Cardiac septum (tissue), 1 donor: ENCODE results near the gene STAMBP. TPM values are rescaled to one million over a fixed set of nuclear protein-coding genes. Genes with fewer than 3 reads are reported as not detected.
"Not testable (repeated sequence)": the region's sequence is repeated elsewhere in the genome, so short reads cannot be mapped to it uniquely, and the experiment has no call there.

ENCODE experiments used
- DNase-seq: peaks from one replicate; pipeline ENCODE4 v3.0.0-alpha.2; 2020; ENCODE audit warnings: low spot score
- intact Hi-C: fragments of 100-400 bp; cut with DNase I; formaldehyde crosslinking; loops from one replicate; pipeline ENCODE4 v1.14.0; 2022
- total RNA-seq: library from RNA; stranded (reverse); fragmentation: NEBNext Ultra II Directional; extraction: Animal tissue kit (Norgen Biotek cat#: 25700); gene quantifications from one replicate; pipeline ENCODE4 v1.2.1, GENCODE V29; 2021
- donor health status: DM: no; HTN: no; CAD: no.

Gene STAMBP
- total RNA-seq, 1 donor from 2014 or later = 37.4 TPM

GRCh38 chr2:73870084-73870483, 41.3 kb downstream of the STAMBP start:
- DNase-seq = peak; percentile 86
- intact Hi-C loops = no loop called here

DNA sequence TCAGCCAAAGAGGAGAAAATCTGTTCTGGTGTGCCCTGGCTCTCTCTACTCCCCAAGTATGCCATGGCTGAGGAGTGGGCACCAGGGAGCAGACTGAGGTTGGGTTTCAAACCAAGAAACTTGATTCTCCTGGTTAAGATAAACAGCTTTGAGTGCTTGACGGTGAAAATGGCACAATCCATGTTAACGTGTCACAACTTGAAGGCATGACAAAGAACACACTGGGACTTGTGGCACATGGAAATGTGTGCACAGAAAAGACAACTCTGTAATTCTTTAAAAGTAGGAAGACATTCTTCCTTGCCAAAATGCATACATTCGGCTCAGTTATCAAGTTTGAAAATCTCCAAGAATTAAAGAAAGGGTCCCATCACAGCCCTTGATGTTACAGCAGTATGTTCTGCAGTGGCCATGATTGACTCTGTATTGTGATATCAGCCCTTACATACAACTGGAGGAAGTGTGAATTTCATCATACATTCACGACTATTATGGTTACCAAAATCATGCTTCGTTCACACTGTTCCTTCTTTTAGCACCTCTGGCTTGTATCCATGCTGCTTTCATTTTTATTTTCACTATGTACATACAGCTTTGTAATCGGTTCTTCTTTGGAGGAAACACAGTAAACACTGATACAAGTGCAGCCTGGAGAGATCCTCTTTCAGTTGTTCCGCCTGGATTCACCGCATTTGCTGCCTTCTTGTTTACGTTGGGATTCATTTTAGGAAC, 48.5 kb downstream of the STAMBP start:
- intact Hi-C loops = no loop called here
- no peak for DNase-seq

DNA sequence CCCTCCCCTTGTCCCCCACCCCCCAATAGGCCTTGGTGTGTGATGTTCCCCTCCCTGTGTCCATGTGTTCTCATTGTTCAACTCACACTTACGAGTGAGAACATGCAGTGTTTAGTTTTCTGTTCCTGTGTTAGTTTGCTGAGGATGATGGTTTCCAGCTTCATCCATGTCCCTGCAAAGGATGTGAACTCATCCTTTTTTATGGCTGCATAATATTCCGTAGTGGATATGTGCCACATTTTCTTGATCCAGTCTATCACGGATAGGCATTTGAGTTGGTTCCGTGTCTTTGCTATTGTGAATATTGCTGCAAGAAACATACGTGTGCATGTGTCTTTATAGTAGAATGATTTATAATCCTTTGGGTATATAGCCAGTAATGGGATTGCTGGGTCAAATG, 49.2 kb downstream of the STAMBP start:
- intact Hi-C loops, DNase-seq: not testable (repeated sequence)

DNA sequence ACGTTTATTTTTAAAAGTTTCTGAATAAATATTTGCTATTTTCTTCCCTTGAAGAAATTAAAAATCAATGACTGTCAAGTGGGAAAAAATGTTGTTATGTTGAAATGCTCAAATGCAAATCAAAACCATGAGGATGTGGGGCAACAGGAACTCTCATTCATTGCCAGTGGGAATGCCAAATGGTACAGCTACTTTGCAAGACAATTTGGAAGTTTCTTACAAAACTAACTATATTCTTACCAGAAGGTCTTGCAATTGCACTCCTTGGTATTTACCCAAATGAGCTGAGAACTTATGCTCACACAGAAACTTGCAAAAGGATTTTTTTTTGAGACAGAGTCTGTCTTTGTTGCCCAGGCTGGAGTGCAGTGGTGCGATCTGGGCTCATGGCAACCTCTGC, 56.6 kb downstream of the STAMBP start:
- no peak for DNase-seq
- intact Hi-C loops = no loop called here

DNA sequence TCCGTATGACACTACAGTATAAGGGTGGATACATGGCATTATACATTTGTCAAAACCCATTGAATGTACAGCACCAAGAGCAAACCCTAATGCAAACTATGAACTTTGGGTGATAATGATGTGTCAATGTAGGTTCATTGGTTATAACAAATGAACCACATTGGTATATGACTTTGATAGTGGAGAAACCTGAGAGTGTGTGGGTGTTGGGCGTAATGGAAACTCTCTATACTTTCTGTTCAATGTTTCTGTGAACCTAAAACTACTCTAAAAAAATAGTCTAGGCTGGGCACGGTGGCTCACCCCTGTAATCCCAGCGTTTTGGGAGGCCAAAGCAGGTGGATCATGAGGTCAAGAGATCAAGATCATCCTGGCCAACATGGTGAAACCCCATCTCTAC, 57.6 kb downstream of the STAMBP start:
- intact Hi-C loops = no loop called here
- DNase-seq = no peak

GRCh38 chr2:73887596-73888353, 59.0 kb downstream of the STAMBP start:
- DNase-seq, intact Hi-C loops: not testable (repeated sequence)

- DNase-seq = no peak
- intact Hi-C loops = no loop called here
Observed at GRCh38 chr2:73888388-73888787, 59.6 kb downstream of the STAMBP start.

DNA sequence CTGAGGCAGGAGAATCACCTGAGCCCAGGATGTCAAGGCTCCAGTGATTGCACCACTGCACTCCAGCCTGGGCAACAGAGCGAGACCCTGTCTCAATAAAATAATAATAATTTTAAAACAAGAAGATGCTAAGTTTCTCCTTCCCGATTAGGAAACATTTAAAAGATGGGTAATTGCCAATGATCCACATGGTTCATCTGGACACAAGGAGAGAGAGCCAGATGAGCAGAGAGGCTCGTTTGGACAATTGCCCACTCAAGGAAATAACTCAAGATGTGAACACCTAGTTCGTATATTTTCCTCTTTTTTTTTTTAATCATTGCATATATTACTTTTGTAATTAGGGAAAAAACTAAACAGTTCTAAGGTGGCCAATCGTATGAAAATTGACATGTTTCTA, 60.4 kb downstream of the STAMBP start:
- no peak for DNase-seq
- intact Hi-C loops = no loop called here

GRCh38 chr2:73890301-73891092, 61.7 kb downstream of the STAMBP start:
- no peak for DNase-seq
- intact Hi-C loops = no loop called here

DNA sequence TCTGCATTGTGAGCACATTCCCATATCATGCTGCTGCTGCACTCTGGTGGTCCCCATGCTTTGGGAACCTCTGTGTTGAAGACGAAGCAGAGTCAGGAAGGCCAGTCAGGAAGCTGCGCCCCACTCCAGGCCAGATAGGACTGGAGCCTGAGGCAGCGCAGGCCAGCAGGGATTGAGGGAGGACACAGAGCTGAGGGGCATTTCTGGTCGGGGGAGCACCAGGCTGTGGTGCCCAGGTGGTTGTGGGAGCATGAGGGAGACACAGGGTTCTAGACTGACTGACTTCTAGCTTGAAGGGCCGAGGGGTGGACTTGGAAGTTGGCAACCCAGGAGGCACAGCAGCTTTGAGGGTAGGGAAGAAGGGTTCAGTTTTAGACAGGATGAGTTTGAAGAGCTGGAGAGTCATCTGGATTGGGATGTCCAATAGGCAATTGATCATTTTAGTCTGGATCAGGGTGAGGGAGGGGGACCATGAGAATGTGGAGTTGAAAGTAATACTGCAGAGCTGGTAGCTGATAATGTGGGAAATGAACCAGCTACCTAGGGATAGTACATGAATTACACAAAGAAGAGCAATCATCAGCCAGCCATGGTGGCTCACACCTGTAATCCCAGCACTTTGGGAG, 62.6 kb downstream of the STAMBP start:
- intact Hi-C loops = no loop called here
- no peak for DNase-seq

DNA sequence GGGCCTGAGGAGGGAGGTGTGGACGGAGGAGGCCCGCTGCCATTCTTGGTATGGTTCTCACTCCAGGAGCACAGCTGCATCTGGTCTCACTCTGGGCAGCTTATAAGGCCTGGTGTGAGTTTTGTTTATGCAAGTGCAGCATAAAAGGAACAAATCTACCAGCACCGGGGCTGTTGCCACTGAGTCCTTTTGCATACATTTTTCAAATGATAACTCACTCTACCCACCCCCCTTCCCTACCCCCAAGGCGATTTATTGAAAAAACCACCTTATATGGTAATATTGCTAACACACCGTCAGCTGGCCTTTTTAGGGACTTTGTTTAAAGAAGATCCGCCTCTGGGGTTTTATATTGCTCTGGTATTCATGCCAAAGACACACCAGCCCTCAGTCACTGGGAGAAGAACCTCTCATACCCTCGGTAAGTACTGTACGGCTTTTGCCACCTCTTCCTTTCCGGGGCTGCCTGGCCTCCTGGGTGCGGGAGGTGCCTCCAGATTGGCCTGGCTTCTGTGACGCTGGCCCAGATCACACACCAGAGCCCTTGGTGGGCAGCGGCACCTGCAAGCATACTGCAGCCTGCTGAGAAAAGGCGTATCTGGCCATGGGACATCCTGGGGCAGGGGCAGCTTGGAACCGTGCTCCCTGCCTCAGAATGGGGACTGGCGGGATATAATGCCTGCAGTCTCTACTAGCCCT, 64.0 kb downstream of the STAMBP start, which contains the start of gene ACTG2:
ACTG2 (plus strand) TSS at position 378 of the 699 bp plus-strand sequence. CDS start 8,304 bp downstream, outside the sequence.
- intact Hi-C loops = no loop called here
- DNase-seq = no peak

- intact Hi-C loops = no loop called here
- no peak for DNase-seq
Observed at GRCh38 chr2:73893764-73894474, 65.2 kb downstream of the STAMBP start.

DNA sequence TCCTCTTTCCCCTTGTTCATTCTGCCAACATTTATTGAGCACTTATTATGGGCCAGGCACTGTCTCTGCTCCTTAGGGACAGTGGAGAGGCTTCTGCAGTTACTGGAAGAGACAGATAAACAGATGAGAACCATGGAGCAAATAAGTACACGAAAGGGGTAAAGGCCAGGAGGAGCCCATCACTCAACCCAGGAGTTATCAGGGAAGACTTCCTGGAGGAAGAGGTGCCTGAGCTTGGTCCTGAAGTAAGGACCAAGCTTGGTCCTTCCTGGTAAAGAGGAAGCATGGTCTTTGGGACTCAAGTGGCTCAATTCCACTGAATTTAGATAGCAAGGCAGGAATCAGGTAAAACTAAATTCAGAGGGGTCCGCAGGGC, 65.7 kb downstream of the STAMBP start:
- DNase-seq = no peak
- intact Hi-C loops = no loop called here

DNA sequence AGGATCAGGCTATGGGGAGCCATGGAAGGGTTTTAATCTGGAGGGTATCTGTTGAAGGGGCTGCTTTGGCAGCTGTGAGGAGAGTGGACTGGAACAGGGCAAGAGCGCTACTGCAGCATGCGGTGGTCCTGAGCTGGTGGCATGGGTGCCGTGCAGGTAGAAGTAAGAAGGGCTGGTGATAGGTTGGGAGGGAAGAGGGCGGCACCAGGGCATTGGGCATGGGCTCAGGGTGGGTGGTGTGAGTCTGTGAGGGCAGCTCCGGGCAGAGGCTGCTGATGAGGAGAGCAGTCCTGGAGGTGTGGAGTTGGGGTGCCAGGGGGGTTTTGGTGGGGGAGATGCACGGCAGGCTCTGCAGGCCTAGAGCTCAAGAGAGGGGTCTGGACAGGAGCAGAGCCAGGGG, 66.1 kb downstream of the STAMBP start:
- intact Hi-C loops = no loop called here
- DNase-seq = no peak

DNA sequence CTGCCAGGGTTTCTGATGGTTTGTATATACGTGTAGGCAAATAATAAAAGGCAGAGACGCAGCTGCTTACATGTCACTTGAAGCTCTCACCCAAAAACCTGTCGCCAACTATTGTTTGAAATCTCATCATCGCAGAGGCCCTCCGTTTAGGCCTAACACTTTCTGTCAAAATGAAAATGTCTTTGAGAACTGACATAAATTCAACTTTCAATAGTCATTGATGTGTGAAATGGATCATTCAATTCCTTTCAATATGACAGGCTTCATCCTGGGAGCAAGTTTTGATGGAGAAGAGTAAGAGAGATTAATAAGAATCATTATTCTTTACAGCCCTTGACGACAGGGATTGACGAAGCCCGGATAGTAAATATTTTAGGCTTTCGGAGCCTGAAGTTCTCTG, 66.7 kb downstream of the STAMBP start:
- intact Hi-C loops = no loop called here
- no peak for DNase-seq

- intact Hi-C loops = no loop called here
- DNase-seq = no peak
Observed at GRCh38 chr2:73896362-73897239, 67.8 kb downstream of the STAMBP start.

GRCh38 chr2:73897240-73897583, 68.5 kb downstream of the STAMBP start:
- DNase-seq = no peak
- intact Hi-C loops = no loop called here

GRCh38 chr2:73897934-73898333, 69.2 kb downstream of the STAMBP start:
- intact Hi-C loops = no loop called here
- no peak for DNase-seq
